Stimulated activated CD8-positive, alpha-beta memory T cell treated with anti-CD3 and anti-CD28 coated beads, Interleukin-7, amount 100 ng/mL, for 1 hour (primary cell): ENCODE results near the gene ZSWIM8.
"Not testable (repeated sequence)": the region's sequence is repeated elsewhere in the genome, so short reads cannot be mapped to it uniquely, and the experiment has no call there.

Experiments used
- DNase-seq, 2 donors: peaks; one replicate each; pipeline ENCODE4 v3.0.0-alpha.2; 2020; ENCODE audit warnings: low read depth in 2 of 2

ZSWIM8 gene

DNA sequence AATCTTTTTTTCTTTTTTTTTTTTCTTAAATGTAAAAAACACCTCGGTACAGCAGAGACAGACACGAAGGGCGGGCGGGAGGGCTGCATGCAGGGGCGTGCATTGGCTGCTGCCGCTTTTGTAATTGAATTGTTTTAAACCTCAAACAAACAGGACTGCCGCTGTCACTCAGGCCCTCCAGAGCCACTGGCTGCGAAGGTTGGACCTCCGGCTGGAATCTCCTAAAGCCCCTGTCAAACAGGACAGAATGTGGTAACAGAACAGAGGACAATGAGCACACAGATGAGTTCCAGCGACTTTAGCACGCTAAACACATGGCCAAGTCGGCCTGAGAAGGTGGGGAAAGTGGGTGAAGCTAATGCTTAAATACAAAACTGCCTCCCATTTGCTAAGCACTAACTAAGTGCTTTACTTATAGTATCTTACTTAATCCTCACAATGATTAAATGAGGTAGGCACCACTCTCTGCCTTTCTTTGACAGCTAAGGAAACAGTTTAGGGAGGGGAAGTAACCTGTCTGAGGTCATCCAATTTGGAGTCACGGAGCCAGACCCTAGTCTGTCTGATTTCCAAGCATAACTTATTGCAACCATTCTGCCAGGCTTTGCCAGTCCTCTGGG lies 29.0 kb downstream of the ZSWIM8 start:
- no peak for DNase-seq

DNA sequence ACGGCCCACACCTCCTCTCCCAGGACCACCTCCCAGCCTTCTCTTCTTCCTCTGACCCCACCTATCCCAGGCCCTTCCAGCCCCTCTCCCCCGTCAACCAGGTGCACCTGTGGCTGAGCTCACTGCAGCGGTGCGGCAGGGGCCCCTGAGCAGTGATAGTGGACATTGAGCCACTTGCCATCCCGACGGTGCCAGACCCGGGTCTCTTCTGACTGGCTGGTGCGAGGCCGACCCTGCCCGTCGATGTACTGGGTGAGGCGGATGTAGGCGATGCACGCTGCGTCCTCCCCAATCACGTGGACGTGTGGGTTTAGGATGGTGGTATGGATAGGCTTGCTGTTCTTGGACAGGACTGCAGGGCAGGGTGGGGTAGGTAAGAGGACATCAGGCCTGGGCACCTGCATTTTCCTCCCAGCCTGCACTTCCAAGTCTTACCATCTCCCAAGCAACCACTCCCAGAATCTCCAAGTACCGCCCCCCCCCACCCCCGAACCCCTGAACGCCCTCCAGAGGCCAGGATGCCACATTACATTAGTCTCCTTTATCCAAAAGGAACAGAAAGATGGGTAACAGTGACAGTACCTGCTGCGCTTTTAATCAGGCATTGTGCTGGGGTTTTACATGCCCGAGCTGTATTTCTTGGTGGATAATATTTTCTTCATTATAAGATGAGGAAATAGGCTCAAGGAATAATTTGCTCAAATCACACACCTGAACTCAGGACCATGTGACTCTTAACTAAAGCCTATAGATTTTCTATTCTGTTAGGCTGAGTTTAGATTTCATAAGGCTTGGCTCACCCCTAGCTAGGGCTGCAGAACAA lies 29.7 kb downstream of the ZSWIM8 start:
- DNase-seq = no peak

- no peak for DNase-seq
These were observed 30.3 kb downstream of the ZSWIM8 start for GRCh38 chr10:73815719-73816030.

DNA sequence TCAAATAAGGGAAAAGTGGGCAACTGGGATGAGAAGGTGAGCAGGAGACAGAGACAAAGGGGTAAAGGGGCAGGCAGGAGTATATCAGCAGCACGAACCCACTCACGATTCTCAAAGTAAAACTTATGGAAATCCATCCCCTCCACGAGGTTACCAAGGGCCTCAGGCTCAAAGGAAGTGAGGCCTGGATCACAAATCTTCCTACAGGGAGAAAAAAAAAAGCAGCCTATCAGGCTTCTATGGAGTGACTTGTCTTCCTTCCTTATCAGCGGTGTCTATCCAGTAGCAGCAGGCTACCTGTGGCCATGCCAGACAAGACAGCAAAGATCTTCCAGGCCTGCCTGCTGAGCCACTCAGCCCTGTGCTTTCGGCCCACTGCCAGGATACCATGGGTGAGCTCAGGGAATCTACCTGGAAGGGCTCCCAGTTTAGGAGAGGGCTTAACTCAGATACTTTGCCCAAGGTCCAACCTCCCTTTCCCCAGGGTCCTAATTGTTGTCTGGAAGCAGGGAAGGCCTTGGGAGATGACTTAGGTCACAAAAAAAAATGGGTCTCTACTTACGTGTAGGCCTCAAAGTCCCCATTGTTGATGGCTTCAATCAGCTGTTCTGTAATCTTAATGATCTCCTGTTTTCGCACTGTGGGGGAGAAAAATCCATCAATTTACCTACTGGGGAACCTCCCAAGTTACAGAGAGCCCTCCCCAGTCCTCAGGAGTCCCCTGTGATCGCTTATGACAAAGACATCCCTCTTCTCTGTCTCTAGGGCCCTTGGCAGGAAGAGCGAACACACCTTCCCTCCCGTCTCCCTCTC lies 31.7 kb downstream of the ZSWIM8 start:
- no peak for DNase-seq

- DNase-seq = no peak
These were observed 32.4 kb downstream of the ZSWIM8 start for GRCh38 chr10:73817826-73818225.

DNA sequence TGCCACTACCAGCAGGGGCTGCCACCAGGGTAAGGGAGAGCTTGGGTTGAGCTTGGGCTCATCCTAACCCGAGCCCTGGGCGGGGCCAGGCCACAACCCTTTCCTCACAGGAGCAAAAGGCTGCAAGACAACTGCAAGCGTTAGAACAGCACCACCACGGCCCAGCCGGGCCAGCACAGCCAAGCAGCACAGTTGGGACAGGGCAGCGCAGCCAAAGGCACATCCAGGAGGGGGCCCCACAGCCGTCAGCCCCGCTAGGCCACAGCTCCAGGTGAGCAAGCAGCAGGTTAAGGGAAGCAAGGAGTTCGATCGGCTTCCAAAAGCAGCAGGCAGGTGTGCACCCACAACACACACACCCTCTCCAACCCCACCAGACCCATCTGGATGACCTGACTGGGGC lies 33.0 kb downstream of the ZSWIM8 start:
- DNase-seq = no peak

DNA sequence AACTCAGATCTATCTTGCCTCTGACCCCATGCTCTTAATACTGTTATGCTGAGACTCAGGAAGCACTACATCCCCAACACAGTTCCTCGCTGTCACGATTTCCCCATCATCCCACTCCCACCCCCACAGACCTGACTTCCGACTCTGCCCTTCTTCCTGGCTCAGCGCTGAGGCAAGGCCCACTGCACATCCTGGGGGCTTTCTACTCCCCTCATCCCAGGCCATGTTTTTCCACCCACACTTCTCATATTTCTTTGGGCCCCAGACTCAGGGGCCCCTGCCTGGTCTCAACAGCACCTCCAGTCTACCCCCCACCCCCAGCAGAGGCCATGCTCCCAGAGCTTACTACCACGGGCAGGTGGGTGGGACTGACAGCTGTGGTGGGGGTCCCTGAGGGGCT lies 33.7 kb downstream of the ZSWIM8 start:
- no peak for DNase-seq

- no peak for DNase-seq
These were observed 34.2 kb downstream of the ZSWIM8 start for GRCh38 chr10:73819513-73820093.

- DNase-seq = no peak
These were observed 38.0 kb downstream of the ZSWIM8 start for GRCh38 chr10:73823391-73823790.

DNA sequence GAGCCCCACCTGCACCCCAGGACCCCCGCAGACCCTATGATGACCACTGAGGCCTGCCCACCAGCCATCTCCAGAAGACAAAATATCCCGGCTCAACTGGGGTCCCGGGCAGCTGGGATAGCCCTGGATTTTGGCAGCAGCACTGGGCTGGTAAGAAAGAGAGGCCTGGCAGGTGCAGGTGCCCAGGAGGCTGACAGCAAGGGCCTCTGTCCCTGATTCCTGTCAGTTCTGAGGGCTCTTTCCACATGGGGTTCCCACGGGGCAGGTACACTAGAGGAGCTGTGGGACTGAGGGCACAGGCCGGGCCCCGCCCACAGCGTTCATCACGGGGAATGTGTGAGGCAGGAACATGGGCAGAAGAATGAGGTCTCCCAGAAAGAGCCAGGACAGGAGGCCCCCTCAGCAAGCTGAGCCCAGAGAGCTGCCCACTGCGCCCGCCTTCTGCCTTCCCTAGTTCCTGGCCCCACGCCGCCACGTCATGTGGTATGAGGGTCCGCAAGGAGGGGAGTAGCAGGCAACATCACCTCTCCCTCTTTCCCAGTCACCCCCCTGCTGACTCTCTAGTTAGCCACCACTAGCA lies 38.8 kb downstream of the ZSWIM8 start:
- DNase-seq = no peak

DNA sequence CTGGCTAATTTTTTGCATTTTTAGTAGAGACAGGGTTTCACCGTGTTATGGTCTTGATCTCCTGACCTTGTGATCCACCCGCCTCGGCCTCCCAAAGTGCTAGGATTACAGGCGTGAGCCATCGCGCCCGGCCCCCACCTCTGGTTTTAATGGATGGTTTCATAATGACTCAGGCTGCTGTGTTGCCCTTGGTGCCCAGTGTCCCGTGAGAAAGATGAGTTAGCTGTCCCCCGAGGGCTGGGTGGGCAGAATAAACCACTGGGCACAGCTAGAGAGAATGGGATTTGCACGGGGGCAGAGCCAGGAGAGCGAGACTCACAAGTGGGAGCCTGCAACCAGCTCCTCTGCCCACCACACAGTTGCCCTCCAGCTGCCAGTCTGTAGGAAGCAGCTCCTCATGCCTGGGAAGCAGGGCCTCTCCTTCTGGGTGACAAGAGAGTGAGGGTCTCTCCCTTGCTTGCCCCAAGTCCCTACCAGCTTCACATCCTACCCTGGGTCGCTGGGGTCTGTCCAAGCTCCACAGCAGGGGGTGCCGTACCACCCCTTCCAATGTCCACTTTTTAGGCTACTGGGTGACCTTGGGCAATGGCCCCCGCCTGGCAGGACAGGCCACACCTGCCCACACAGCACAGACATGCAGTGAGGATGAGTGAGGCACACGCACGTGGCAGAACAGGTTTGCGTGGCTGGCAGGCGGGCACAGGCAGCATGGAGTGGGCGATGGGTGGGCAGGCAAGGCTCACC lies 42.1 kb downstream of the ZSWIM8 start:
- DNase-seq = no peak

GRCh38 chr10:73828161-73828560 lies 42.8 kb downstream of the ZSWIM8 start:
- no peak for DNase-seq

GRCh38 chr10:73829090-73829489 lies 43.7 kb downstream of the ZSWIM8 start:
- not testable (repeated sequence) for DNase-seq

DNA sequence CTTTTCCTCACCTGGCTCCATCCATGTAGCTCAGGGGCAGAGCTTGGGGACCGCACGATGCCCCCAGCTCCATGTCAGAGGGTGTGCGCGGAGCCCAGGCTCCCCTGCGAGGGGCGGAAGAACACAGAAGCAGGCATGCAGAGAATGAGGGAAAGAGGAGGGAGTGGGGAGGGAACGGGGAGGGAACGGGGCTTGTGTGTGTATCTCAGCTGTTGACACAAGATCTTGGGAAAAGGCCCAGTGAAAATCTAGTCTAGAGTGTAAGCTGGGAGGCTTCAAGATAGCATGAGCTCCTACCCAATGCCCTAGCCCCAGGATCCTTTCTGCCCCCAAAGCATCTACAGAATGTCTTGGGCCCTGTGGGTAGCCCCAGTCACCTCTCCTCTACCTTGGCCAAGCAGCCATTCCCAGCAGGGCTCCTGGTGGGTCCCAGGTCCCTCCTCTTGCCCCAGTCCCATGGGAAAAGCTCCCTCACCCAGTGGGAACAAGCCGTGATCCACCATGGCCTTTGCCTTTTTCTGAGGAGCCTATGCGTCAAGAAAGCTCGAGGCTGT lies 51.1 kb downstream of the ZSWIM8 start:
- no peak for DNase-seq

DNA sequence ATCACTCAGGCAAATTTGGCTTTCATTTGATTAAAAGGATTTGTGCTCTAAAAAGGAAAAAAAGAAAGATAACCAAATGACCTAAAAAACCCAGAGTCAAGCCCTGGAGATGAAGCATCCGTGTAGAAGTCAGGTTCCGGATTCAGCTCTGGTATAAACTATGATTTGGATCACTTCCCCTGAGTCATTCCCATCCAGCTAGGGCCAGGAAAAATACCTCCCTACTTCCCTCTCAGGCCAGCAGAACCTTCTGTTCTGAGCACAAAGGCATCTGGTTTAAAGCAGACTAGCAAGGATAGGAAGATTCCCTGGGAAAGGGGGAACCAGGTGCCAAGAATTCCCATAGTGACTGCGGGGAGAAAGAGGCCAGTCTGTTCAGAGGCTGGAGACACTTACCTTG lies 51.7 kb downstream of the ZSWIM8 start:
- no peak for DNase-seq

GRCh38 chr10:73838008-73838567 lies 52.7 kb downstream of the ZSWIM8 start:
- no peak for DNase-seq

GRCh38 chr10:73838827-73839226 lies 53.4 kb downstream of the ZSWIM8 start:
- no peak for DNase-seq

GRCh38 chr10:73839276-73839966 lies 54.0 kb downstream of the ZSWIM8 start:
- DNase-seq = no peak

- DNase-seq = no peak
These were observed 54.6 kb downstream of the ZSWIM8 start for GRCh38 chr10:73840056-73840402.

DNA sequence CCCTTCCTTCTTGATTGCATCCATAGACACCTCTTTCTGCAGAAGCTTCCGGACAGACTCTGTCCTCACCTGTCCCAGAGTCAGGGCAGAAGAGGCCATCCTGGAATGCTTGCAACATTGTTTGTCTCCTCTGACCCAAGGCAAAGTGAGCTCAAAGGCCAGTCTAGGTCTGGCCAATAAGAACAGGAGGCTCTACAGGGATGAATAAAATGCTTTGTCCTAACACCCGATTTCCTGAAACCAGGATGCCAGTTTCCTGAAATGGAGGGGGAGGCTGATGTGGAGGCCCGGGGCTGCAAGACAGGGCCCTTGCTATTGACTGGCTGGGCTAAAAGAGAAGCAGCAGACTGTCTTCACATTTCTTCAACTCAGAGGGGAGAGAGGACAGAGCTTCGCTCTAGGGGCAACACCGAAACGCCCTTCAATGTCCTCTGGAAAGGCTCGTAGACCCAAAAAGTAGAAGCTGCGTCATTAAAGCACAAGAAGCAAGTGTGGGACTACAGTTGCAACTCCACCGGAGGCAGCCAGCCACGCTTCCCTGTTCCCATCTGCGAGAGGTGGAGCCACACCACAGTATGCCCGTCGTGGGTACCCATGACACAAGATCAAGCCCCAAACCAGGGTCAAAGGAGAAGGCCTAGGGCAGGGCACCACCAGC lies 55.1 kb downstream of the ZSWIM8 start:
- DNase-seq = no peak
